Stimulated activated CD4-positive, alpha-beta T cell treated with anti-CD3 and anti-CD28 coated beads, Interleukin-1b, Interleukin-23, amount 100 ng/mL, for 48 hours (primary cell): ENCODE results near the gene EFCAB10.
"Not testable (repeated sequence)": the region's sequence is repeated elsewhere in the genome, so short reads cannot be mapped to it uniquely, and the experiment has no call there.

ENCODE experiments used
- DNase-seq: peaks from one replicate; pipeline ENCODE4 v3.0.0-alpha.2; 2020

EFCAB10 gene

GRCh38 chr7:105581066-105581811 lies at the start of gene EFCAB10:
Gene EFCAB10 (minus strand): TSS chr7:105581493. CDS start chr7:105581463, 30 bp downstream.
- DNase-seq: peak; percentile 68

DNA sequence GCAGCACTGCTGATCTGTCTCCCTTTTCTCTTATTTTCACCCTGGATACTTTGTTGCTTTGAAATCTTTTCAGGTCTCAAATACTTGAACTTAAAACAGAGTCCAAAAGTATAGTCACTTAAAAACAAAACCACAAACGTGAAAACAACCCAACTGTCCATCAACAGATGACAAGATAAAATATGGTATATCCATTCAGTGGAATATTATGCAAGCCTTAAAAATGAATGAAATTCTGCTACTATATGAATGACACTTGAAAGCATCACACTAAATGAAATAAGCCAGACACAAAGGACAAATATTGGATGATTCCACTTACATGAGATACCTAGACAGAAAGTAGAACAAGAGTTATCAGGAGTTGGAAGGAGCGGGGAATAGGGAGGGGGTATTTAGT lies 44.7 kb upstream of the EFCAB10 start:
- DNase-seq: no peak

DNA sequence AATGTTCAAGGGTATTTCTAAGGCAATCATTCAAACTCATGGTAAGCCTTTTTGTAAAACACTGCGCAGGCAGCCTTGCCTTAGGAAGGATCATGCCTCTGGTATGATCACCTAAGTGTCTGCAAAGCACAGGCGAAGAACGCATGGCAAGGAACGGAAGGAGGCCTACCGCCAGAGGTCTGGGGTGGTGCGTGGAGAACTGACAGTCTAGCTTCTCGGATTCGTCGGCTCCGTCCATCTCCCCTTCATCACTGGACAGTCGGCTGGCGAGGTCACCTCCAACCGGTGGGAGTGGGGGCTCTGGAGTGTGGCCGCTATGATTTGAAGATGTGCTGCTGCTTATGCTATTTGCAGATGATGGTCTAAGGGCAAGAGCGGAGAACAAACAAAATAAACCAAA lies 42.6 kb upstream of the EFCAB10 start:
- DNase-seq: no peak

GRCh38 chr7:105623378-105623777 lies 42.1 kb upstream of the EFCAB10 start:
- DNase-seq: no peak

GRCh38 chr7:105622106-105622731 lies 40.9 kb upstream of the EFCAB10 start:
- DNase-seq: no peak

- no peak for DNase-seq
These were observed 40.3 kb upstream of the EFCAB10 start for GRCh38 chr7:105621617-105622016.

GRCh38 chr7:105621176-105621575 lies 39.9 kb upstream of the EFCAB10 start:
- DNase-seq: no peak

- no peak for DNase-seq
These were observed 38.3 kb upstream of the EFCAB10 start for GRCh38 chr7:105619590-105619989.

- no peak for DNase-seq
These were observed 36.7 kb upstream of the EFCAB10 start for GRCh38 chr7:105618016-105618296.

- no peak for DNase-seq
These were observed 36.2 kb upstream of the EFCAB10 start for GRCh38 chr7:105617280-105618015.

DNA sequence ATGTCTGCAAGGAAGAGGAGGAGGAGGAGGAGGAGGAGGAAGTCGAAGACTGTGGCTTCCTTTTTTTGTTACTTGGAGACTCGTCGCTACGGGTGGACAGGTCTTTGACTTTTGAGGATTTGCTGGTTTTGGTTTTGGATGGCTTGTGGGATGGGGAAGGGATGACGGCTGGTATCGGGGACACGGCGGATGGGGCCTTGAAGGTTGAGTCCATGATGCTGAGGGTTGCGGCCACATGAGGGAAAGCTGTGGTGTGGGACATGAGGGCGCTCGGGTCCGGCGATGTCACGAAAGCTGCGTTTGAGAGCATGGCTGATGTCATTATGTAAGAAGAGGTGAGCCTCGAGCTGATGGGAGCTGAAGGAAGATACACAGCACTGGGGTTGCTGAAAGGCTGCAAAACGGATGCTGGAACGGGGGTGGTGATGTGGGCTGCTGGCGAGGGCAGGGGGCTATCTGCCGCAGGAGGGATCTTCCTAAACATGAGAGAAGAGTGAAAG lies 33.1 kb upstream of the EFCAB10 start:
- no peak for DNase-seq

- no peak for DNase-seq
These were observed 32.5 kb upstream of the EFCAB10 start for GRCh38 chr7:105613611-105614330.

DNA sequence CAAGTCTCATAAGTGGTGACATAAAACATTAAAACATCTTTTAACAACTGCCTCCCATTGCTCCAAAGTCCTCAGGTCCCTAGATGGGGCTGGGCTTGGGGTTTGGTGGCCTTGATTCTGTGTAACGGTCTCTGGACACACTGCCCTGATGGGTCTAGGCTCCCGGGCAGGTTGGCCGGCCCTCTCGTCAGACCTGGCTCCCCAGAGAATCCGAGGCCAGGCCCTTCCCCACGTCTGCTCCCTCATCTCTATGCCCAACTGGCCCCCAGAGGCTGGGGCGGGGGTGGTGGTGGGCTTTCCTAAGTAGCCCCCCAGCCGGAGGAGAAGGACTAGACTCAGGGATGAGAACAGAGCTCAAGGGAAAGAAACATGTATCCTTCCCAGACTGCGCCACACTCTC lies 31.5 kb upstream of the EFCAB10 start:
- no peak for DNase-seq

DNA sequence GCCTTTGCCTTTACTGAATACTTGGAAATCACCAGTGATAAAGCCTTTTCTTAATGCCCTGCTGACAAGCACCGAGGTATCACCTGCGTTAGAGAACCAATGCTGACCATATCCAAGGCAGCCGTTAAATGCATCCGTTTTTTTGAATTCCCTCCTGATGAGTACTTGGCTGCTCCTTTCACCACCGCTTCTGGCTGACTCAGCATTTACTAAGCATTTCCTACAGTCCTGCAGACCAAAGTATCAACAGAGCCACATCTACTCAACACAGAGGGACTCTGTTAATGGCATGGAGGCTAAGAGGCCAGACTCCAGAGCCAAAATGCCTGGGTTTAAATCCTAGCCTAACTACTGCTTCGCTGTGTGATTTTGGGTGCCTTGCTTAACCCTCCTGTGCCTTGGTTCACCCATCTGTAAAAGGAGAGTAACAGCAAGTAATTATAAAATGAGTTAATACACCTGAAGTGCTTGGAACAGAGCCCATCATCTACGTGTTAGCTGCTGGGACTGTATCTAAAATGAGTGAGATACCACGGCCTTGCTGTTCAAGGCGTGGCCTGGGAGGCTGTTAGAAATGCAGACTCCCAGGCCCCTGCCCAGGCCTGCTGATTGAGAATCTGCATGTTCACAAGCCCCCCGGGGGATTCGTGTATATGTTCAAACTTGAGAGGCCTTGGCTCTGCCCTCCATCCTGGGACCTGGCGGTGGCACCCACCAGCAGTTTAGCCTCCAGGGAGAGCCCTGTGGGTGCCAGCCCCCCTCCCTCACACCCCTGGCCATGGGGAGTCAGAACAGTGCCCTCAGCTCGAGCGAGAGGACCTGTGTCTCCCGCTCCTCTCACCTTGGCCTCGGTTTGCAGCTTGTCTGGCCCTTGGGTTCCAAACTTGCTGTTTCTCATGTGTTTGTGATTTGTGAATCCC lies 30.8 kb upstream of the EFCAB10 start:
- DNase-seq: no peak

DNA sequence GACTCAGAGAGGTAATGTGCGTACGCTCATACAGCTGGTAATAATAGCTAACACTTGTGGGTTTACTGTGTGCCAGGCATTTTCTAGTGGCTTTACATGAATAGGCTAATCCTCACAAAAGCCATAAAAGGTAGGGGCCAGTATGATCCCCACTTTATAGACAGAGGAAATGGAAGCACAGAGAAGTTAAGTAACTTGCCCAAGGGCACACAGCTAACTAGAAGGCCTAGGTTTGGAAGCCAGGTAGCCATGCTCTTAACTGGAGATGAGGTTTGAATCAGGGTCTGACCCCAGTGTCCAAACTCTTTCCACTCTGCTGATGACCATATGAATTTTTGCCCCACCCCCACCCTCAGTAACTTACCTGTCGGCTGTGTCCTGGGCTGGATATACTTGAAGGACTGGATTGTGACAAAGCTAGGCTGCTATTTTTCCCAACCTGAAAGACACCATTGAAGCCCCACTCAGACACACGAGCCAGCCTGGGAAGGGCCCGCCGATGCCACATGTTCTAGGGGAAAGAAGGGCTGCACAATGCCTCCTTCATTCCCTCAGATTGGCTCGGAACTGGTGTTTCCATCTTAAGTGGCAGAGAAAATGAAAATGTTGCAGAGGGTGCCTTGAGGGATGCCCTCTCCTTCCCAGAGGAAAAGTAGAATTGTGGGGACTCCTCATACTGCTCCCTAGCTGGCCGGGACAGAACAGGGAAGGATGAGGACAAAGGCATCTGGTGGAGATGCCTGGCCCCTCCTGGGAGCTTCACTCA lies 29.1 kb upstream of the EFCAB10 start:
- no peak for DNase-seq

GRCh38 chr7:105602325-105603305 lies 21.3 kb upstream of the EFCAB10 start:
- no peak for DNase-seq

DNA sequence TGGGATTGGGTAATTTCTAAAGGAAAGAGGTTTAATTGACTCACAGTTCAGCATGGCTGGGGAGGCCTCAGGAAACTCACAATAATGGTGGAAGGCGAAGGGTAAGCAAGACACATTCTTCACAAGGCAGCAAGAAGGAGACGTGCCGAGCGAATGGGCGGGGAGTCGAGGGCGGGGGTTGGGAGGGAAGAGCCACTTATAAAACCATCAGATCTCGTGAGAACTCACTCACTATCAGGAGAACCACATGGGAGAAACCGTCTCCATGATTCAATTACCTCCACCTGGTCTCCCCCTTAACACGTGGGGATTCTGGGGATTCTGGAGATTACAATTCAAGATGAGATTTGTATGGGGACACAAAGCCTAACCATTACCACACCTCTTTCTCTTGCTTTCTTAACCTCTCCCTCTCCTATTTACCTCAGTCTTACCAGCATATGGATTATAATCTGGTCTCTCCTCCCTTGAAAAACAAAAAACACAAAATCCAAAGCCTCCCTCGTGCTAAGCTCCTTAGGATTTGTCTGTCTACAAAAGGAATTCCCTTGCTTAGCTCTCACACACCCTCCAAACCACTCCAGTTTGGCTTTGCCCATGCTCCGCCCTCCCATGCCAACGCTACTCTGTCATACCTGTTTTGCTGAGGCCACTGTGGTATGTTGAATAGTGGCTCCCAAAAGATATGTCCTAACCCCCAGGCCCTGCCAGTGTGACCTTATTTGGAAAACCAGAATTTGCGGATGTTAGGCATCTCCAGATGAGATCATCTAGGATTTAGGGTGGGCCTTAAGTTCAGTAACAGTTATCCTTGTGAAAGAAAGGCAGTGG lies 19.6 kb upstream of the EFCAB10 start:
- DNase-seq: no peak

DNA sequence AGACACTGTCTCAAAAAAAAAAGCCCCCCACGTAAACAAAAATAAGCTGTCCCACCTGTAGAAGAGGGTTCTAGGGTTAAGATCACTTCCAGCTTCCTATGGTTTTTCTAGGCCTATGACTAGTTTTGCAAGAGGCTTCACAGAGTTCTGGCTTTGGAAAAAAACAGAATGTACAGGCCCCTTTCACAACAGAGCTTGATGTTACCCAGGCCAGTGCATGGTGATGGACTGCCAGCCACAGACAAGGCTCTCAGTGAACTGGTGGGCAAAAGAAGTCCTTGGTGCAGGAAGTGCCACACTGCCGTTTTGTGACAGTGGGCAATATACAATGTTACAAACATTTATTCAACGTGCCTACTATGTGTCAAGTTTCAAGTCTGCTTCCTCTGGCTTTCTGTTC lies 18.3 kb upstream of the EFCAB10 start:
- DNase-seq: no peak

DNA sequence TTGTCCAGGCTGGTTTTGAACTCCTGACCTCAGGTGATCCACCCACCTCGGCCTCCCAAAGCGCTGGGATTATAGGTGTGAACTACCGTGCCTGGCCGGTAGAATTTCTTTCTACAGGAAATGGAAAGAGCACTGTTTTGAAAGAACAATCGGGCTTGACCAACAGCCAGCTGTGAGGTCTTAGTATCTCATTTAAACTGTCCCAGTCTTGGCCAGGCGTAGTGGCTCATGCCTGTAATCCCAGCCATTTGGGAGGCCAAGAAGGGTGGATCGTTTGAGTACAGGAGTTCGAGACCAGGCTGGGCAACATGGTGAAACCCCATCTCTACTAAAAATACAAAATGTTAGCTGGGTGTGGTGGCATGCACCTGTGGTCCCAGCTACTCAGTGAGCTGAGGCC lies 17.8 kb upstream of the EFCAB10 start:
- DNase-seq: not testable (repeated sequence)
